Measurements from ENCODE around the gene ULBP3. TPM values are rescaled to one million over a fixed set of nuclear protein-coding genes. Genes with fewer than 3 reads are reported as not detected.
"Not testable (repeated sequence)": the region's sequence is repeated elsewhere in the genome, so short reads cannot be mapped to it uniquely, and the experiment has no call there.

Gene ULBP3
- total RNA-seq, 1 experiment from 2014 or later: 1.9 TPM

- Histone ChIP-seq H3K36me3 (replicated peaks; ENCODE audit: control insufficient read depth, insufficient read depth, low read length) (no peaks in the 10 kb centered on the region), H3K4me3 (ENCODE audit: insufficient read depth, low read depth, low read length) (no peak overlapping the region), H3K27me3 (ENCODE audit: control insufficient read depth, insufficient read depth, low read length) (peaks cover 19% of the 10 kb centered on the region)
- DNase-seq: no peak
Measured at GRCh38 chr6:150065083-150065482, 3.8 kb downstream of the ULBP3 start.

GRCh38 chr6:150063640-150064039, 5.3 kb downstream of the ULBP3 start:
- Histone ChIP-seq H3K36me3 (replicated peaks; ENCODE audit: control insufficient read depth, insufficient read depth, low read length) (no peaks in the 10 kb centered on the region), H3K4me3 (ENCODE audit: insufficient read depth, low read depth, low read length) (no peak overlapping the region), H3K27me3 (ENCODE audit: control insufficient read depth, insufficient read depth, low read length) (peaks cover 13% of the 10 kb centered on the region)
- DNase-seq: no peak

- not testable (repeated sequence) for H3K27me3 ChIP-seq (ENCODE audit: control insufficient read depth, insufficient read depth, low read length); H3K36me3 ChIP-seq (replicated peaks; ENCODE audit: control insufficient read depth, insufficient read depth, low read length); DNase-seq; H3K4me3 ChIP-seq (ENCODE audit: insufficient read depth, low read depth, low read length)
Measured at GRCh38 chr6:150059973-150060372, 8.9 kb downstream of the ULBP3 start.

- peaks cover 2% of the 10 kb centered on the region; the same call in 1 of the 2 replicates for H3K27me3 ChIP-seq (ENCODE audit: control insufficient read depth, insufficient read depth, low read length)
- no peaks in the 10 kb centered on the region for H3K36me3 ChIP-seq (replicated peaks; ENCODE audit: control insufficient read depth, insufficient read depth, low read length)
- DNase-seq: no peak
- no peak overlapping the region for H3K4me3 ChIP-seq (ENCODE audit: insufficient read depth, low read depth, low read length)
Measured at GRCh38 chr6:150058986-150059385, 9.9 kb downstream of the ULBP3 start.

GRCh38 chr6:150058231-150058792, 10.6 kb downstream of the ULBP3 start:
- no peak overlapping the region for H3K4me3 ChIP-seq (ENCODE audit: insufficient read depth, low read depth, low read length)
- DNase-seq: no peak
- H3K36me3 ChIP-seq (replicated peaks; ENCODE audit: control insufficient read depth, insufficient read depth, low read length): no peaks in the 10 kb centered on the region
- peaks cover 2% of the 10 kb centered on the region for H3K27me3 ChIP-seq (ENCODE audit: control insufficient read depth, insufficient read depth, low read length)

GRCh38 chr6:150057501-150057951, 11.4 kb downstream of the ULBP3 start:
- peak; percentile 56 for DNase-seq
- Histone ChIP-seq H3K27me3 (ENCODE audit: control insufficient read depth, insufficient read depth, low read length) (peaks cover 2% of the 10 kb centered on the region), H3K36me3 (replicated peaks; ENCODE audit: control insufficient read depth, insufficient read depth, low read length) (no peaks in the 10 kb centered on the region), H3K4me3 (ENCODE audit: insufficient read depth, low read depth, low read length) (no peak overlapping the region)

- DNase-seq: no peak
- H3K27me3 ChIP-seq (ENCODE audit: control insufficient read depth, insufficient read depth, low read length): peaks cover 2% of the 10 kb centered on the region
- no peaks in the 10 kb centered on the region for H3K36me3 ChIP-seq (replicated peaks; ENCODE audit: control insufficient read depth, insufficient read depth, low read length)
Measured at GRCh38 chr6:150056916-150057315, 12.0 kb downstream of the ULBP3 start.

GRCh38 chr6:150056156-150056555, 12.8 kb downstream of the ULBP3 start:
- no peaks in the 10 kb centered on the region for H3K36me3 ChIP-seq (replicated peaks; ENCODE audit: control insufficient read depth, insufficient read depth, low read length)
- H3K4me3 ChIP-seq (ENCODE audit: insufficient read depth, low read depth, low read length): no peak overlapping the region
- H3K27me3 ChIP-seq (ENCODE audit: control insufficient read depth, insufficient read depth, low read length): peaks cover 2% of the 10 kb centered on the region
- DNase-seq: no peak

More at GRCh38 chr6:150056916-150057315, 12.0 kb downstream of the ULBP3 start:
- H3K4me3 ChIP-seq (ENCODE audit: insufficient read depth, low read depth, low read length): no peak overlapping the region

GRCh38 chr6:150055131-150055530, 13.8 kb downstream of the ULBP3 start:
- Histone ChIP-seq H3K36me3 (replicated peaks; ENCODE audit: control insufficient read depth, insufficient read depth, low read length) (no peaks in the 10 kb centered on the region), H3K27me3 (ENCODE audit: control insufficient read depth, insufficient read depth, low read length) (peaks cover 2% of the 10 kb centered on the region), H3K4me3 (ENCODE audit: insufficient read depth, low read depth, low read length) (no peak overlapping the region)
- DNase-seq: no peak

- peaks cover 2% of the 10 kb centered on the region for H3K27me3 ChIP-seq (ENCODE audit: control insufficient read depth, insufficient read depth, low read length)
Measured at GRCh38 chr6:150053450-150053849, 15.5 kb downstream of the ULBP3 start.

GRCh38 chr6:150050846-150051245, 18.1 kb downstream of the ULBP3 start:
- Histone ChIP-seq H3K27me3 (ENCODE audit: control insufficient read depth, insufficient read depth, low read length) (peaks cover 2% of the 10 kb centered on the region), H3K4me3 (ENCODE audit: insufficient read depth, low read depth, low read length) (no peak overlapping the region), H3K36me3 (replicated peaks; ENCODE audit: control insufficient read depth, insufficient read depth, low read length) (no peaks in the 10 kb centered on the region)
- no peak for DNase-seq

More at GRCh38 chr6:150053450-150053849, 15.5 kb downstream of the ULBP3 start:
- Histone ChIP-seq H3K4me3 (ENCODE audit: insufficient read depth, low read depth, low read length) (no peak overlapping the region), H3K36me3 (replicated peaks; ENCODE audit: control insufficient read depth, insufficient read depth, low read length) (no peaks in the 10 kb centered on the region)
- DNase-seq: no peak

- Histone ChIP-seq H3K27me3 (ENCODE audit: control insufficient read depth, insufficient read depth, low read length) (peaks cover 2% of the 10 kb centered on the region; the same call in 1 of the 2 replicates), H3K36me3 (replicated peaks; ENCODE audit: control insufficient read depth, insufficient read depth, low read length) (no peaks in the 10 kb centered on the region), H3K4me3 (ENCODE audit: insufficient read depth, low read depth, low read length) (no peak overlapping the region)
- no peak for DNase-seq
Measured at GRCh38 chr6:150048099-150048498, 20.8 kb downstream of the ULBP3 start.

- DNase-seq: no peak
- H3K36me3 ChIP-seq (replicated peaks; ENCODE audit: control insufficient read depth, insufficient read depth, low read length): no peaks in the 10 kb centered on the region
- peaks cover 2% of the 10 kb centered on the region; the same call in 1 of the 2 replicates for H3K27me3 ChIP-seq (ENCODE audit: control insufficient read depth, insufficient read depth, low read length)
- no peak overlapping the region for H3K4me3 ChIP-seq (ENCODE audit: insufficient read depth, low read depth, low read length)
Measured at GRCh38 chr6:150046943-150047342, 22.0 kb downstream of the ULBP3 start.

- Histone ChIP-seq H3K27me3 (ENCODE audit: control insufficient read depth, insufficient read depth, low read length) (peaks cover 16% of the 10 kb centered on the region), H3K36me3 (replicated peaks; ENCODE audit: control insufficient read depth, insufficient read depth, low read length) (no peaks in the 10 kb centered on the region), H3K4me3 (ENCODE audit: insufficient read depth, low read depth, low read length) (no peak overlapping the region)
- no peak for DNase-seq
Measured at GRCh38 chr6:150044621-150045145, 24.2 kb downstream of the ULBP3 start.

GRCh38 chr6:150043501-150044412, 25.2 kb downstream of the ULBP3 start:
- H3K36me3 ChIP-seq (replicated peaks; ENCODE audit: control insufficient read depth, insufficient read depth, low read length): no peaks in the 10 kb centered on the region
- H3K27me3 ChIP-seq (ENCODE audit: control insufficient read depth, insufficient read depth, low read length): peaks cover 25% of the 10 kb centered on the region
- no peak overlapping the region for H3K4me3 ChIP-seq (ENCODE audit: insufficient read depth, low read depth, low read length)
- no peak for DNase-seq

Measured in H7 (cell line).